GM12891 (cell line): ENCODE results near the gene TSPAN18.

Experiments
- PAX5 ChIP-seq: IDR thresholded peaks from 2 replicates; pipeline ENCODE4 v1.6.1; 2011; ENCODE audit warnings: low read length, moderate library complexity, mild to moderate bottlenecking; ENCODE audit not compliant: insufficient read depth, severe bottlenecking
- POLR2A ChIP-seq: IDR thresholded peaks from 2 replicates; pipeline ENCODE4 v1.6.1; 2011; ENCODE audit warnings: low read depth, low read length, control low read depth
- POLR2AphosphoS5 ChIP-seq: IDR thresholded peaks from 2 replicates; pipeline ENCODE4 v1.6.1; 2011; ENCODE audit warnings: low read depth, low read length, control low read depth
- POU2F2 ChIP-seq: IDR thresholded peaks from 2 replicates; pipeline ENCODE4 v1.6.1; 2011; ENCODE audit warnings: low read depth, mild to moderate bottlenecking, control low read depth, low read length, moderate library complexity
- SPI1 ChIP-seq: IDR thresholded peaks from 2 replicates; pipeline ENCODE4 v1.6.1; 2011; ENCODE audit warnings: low read depth, low read length, control low read depth
- TAF1 ChIP-seq: IDR thresholded peaks from 2 replicates; pipeline ENCODE4 v1.6.1; 2011; ENCODE audit warnings: low read depth, low read length, control low read depth

DNA sequence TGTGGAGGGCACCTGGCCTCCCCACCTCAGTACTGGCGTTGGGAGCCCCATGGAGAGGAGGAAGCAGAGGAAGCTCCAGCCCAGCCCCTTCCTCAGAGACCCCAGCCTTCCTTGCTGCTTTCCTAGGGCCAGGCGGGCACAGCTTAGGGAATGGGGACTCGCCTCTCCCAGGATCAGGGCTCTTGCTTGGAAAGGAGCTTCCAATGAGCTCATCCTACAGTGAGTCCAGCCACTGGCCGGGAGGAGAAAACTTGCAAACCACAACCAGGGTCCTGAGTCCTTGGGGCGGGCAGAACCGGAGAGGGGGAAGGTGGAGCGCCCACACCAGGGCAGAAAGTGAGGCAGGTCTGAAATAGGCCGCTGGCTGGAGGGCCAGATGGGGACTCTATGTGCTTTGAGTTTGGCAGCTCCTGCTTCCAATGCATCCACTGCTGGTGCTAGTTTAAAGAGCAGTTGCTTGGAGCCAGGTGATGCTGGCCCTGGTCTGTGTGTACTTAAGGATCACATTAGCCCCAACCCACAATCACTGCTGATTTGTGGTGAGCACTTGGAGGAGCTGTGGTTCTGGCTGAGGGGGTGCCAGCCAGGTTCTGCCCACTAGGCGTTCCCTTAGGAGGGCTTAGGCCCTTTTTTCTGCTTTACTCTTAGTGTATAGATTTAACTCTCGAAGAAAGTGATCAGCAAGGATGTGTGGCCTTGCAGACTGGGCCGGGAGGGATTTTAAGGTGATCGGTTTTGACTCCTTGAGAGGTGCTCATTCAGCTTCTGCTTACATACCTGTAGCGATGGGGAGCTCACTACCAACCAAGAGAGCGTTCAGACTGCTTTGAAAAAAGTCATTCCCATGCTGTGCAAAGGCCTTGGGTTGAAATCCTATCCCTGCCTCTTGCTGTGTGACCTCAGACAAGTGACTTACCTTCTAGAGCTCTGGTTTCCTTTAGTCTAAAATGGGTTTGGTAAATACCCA lies 142.0 kb downstream of the TSPAN18 start:
- TF ChIP-seq POLR2A (no peak), POLR2AphosphoS5 (no peak), POU2F2 (no peak), TAF1 (no peak), SPI1 (no peak), PAX5 (no peak)
